Kidney (tissue), 14 donors: ENCODE measurements around the gene TAPT1. TPM values are rescaled to one million over a fixed set of nuclear protein-coding genes. Genes with fewer than 3 reads are reported as not detected.

Experiments
- DNase-seq, 5 donors: peaks; one replicate each; pipeline ENCODE4 v3.0.0-alpha.2; 2013 to 2020
- FAIRE-seq: peaks from 2 replicates; lab custom pipeline; 2012; peaks lifted over from hg19 to GRCh38; lab: Jason Lieb, UNC
- H3K27ac ChIP-seq, 2 donors: one replicate each; pipeline ENCODE4 v1.7.0; 2013; ENCODE audit warnings: low read depth in 2 of 2, low read length in 2 of 2, inconsistent platforms in 1 of 2
- H3K27me3 ChIP-seq: one replicate; pipeline ENCODE4 v1.7.1; 2013; ENCODE audit warnings: low read length, inconsistent platforms; ENCODE audit not compliant: control insufficient read depth, insufficient read depth
- H3K36me3 ChIP-seq, 3 donors: one replicate each; pipeline versions ENCODE4 v1.7.0 to v1.7.1; 2013; ENCODE audit warnings: low read length in 3 of 3, control low read depth in 1 of 3, inconsistent platforms in 1 of 3; ENCODE audit not compliant: insufficient read depth in 3 of 3, control insufficient read depth in 2 of 3
- H3K4me1 ChIP-seq, 3 donors: one replicate each; pipeline versions ENCODE4 v1.7.0 to v1.7.1; 2013; ENCODE audit warnings: low read length in 3 of 3, inconsistent platforms in 1 of 3, low read depth in 1 of 3; ENCODE audit not compliant: control insufficient read depth in 2 of 3, insufficient read depth in 2 of 3
- H3K4me3 ChIP-seq, 3 donors: one replicate each; pipeline versions ENCODE4 v1.7.0 to v1.8.1; 2013; ENCODE audit warnings: low read length in 3 of 3, control low read depth in 1 of 3, inconsistent platforms in 1 of 3
- H3K9ac ChIP-seq, 3 donors: one replicate each; pipeline versions ENCODE4 v1.7.0 to v1.7.1; 2013; ENCODE audit warnings: low read length in 3 of 3, control low read depth in 1 of 3, inconsistent platforms in 1 of 3
- H3K9me3 ChIP-seq, 3 donors: one replicate each; pipeline versions ENCODE4 v1.7.0 to v1.7.1; 2013; ENCODE audit warnings: low read length in 3 of 3, control low read depth in 1 of 3, inconsistent platforms in 1 of 3; ENCODE audit not compliant: control insufficient read depth in 2 of 3, insufficient read depth in 1 of 3
- CTCF ChIP-seq: IDR thresholded peaks from 3 replicates; pipeline ENCODE4 v1.5.1; 2012; ENCODE audit warnings: mild to moderate bottlenecking, moderate library complexity, borderline replicate concordance; ENCODE audit not compliant: insufficient read depth; ENCODE audit errors: extremely low read depth
- intact Hi-C: fragments of 100-400 bp; cut with DNase I; formaldehyde crosslinking; loops from one replicate; pipeline ENCODE4 v1.11.1; 2022
- polyA plus RNA-seq: library from polyadenylated mRNA; stranded (reverse); fragments of 350-450 nt; fragmentation: Illumina TruSeq; extraction: RNeasy Lipid Tissue Mini Kit (QIAGEN cat#74804); gene quantifications from one replicate; pipeline ENCODE4 v1.2.3, GENCODE V29; 2014; ENCODE audit warnings: low read depth, low replicate concordance; ENCODE audit not compliant: insufficient read depth
- total RNA-seq: library from RNA; stranded (reverse); fragmentation: NEBNext Ultra II Directional; extraction: Animal tissue kit (Norgen Biotek cat#: 25700); gene quantifications from one replicate; pipeline ENCODE4 v1.2.1, GENCODE V29; 2021
- donor health status: control.
- donor health status: control.
- donor health status: control.
- donor health status: control.
- donor health status: control.
- donor health status: DM: yes; HTN: yes; CAD: no.
- donor health status: Normal renal cell carcinoma (clear cell type).

The TAPT1 gene
- total and polyA plus RNA-seq, 2 donors from 2014 or later = 20.8 to 36.8 TPM

- Histone ChIP-seq H3K9me3 (no peaks in the 10 kb centered on the region), H3K27ac (no peak overlapping the region), H3K36me3 (peaks cover 0 to 15% (median 14%) of the 10 kb centered on the region in 3 donors), H3K27me3 (no peaks in the 10 kb centered on the region), H3K4me3 (no peak overlapping the region), H3K9ac (no peak overlapping the region), H3K4me1 (no peaks in the 10 kb centered on the region)
- FAIRE-seq (no peak), DNase-seq (no peak)
- TF ChIP-seq CTCF = no peak
- intact Hi-C loops = no loop called here
Measured at GRCh38 chr4:16171831-16172230, 54.4 kb downstream of the TAPT1 start.

- DNase-seq (no peak), FAIRE-seq (no peak)
- intact Hi-C loops = no loop called here
- H3K9me3 ChIP-seq = no peaks in the 10 kb centered on the region
- H3K27me3 ChIP-seq = no peaks in the 10 kb centered on the region
- no peak overlapping the region for H3K4me3 ChIP-seq
- no peak for TF ChIP-seq CTCF
- H3K36me3 ChIP-seq = peaks cover 6 to 33% (median 24%) of the 10 kb centered on the region in 3 donors
- no peak overlapping the region for H3K27ac ChIP-seq
- H3K4me1 ChIP-seq = no peaks in the 10 kb centered on the region
- H3K9ac ChIP-seq = no peak overlapping the region
Measured at GRCh38 chr4:16169490-16169889, 56.8 kb downstream of the TAPT1 start.

GRCh38 chr4:16168710-16169388 is 57.4 kb downstream of the TAPT1 start:
- intact Hi-C loops = no loop called here
- TF ChIP-seq CTCF = no peak
- Histone ChIP-seq H3K9ac (no peak overlapping the region), H3K27ac (no peak overlapping the region), H3K4me3 (no peak overlapping the region), H3K27me3 (no peaks in the 10 kb centered on the region), H3K9me3 (no peaks in the 10 kb centered on the region), H3K36me3 (peaks cover 6 to 39% (median 27%) of the 10 kb centered on the region in 3 donors), H3K4me1 (no peaks in the 10 kb centered on the region)
- no peak for DNase-seq
- no peak for FAIRE-seq

- no peak overlapping the region for H3K9ac ChIP-seq
- H3K9me3 ChIP-seq = no peaks in the 10 kb centered on the region
- FAIRE-seq = no peak
- no peak overlapping the region for H3K27ac ChIP-seq
- no peak overlapping the region for H3K4me3 ChIP-seq
- H3K4me1 ChIP-seq = no peaks in the 10 kb centered on the region
- no peak for TF ChIP-seq CTCF
- DNase-seq = no peak
- H3K27me3 ChIP-seq = no peaks in the 10 kb centered on the region
- H3K36me3 ChIP-seq = peaks cover 6 to 45% (median 29%) of the 10 kb centered on the region in 3 donors
- intact Hi-C loops = no loop called here
Measured at GRCh38 chr4:16168144-16168543, 58.1 kb downstream of the TAPT1 start.
